Heart right ventricle (tissue), 16 donors: Measurements from ENCODE around the gene TMEM174. TPM values are rescaled to one million over a fixed set of nuclear protein-coding genes. Genes with fewer than 3 reads are reported as not detected.
A peak's percentile ranks its signal among the peaks of the same experiment; 100 is the strongest.

ENCODE experiments used
- ATAC-seq, 8 donors: fragments of 200-7000 bp; cut with Tn5 transposase; one replicate each; pipeline ENCODE4 v1.9.1; 2020; ENCODE audit warnings: mild to moderate bottlenecking in 8 of 8, moderate library complexity in 8 of 8, moderate number of reproducible peaks in 1 of 8
- DNase-seq, 2 donors: peaks; one replicate each; pipeline ENCODE4 v3.0.0-alpha.2; 2020
- H3K27ac ChIP-seq, 10 donors: fragments of 200-600 bp; sonication (generic) in 2 of 10; one replicate each; pipeline versions ENCODE4 v1.5.0 to v1.8.0; 2020 to 2022; ENCODE audit warnings: mild to moderate bottlenecking in 3 of 10
- H3K27me3 ChIP-seq, 7 donors: fragments of 200-600 bp; one replicate each; pipeline ENCODE4 v1.8.0; 2021 to 2022; ENCODE audit warnings: mild to moderate bottlenecking in 2 of 7
- H3K36me3 ChIP-seq, 9 donors: fragments of 200-600 bp; sonication (generic) in 1 of 9; one replicate each; pipeline versions ENCODE4 v1.5.0 to v1.8.0; 2020 to 2022; ENCODE audit warnings: mild to moderate bottlenecking in 2 of 9
- H3K4me1 ChIP-seq, 9 donors: fragments of 200-600 bp; sonication (generic) in 1 of 9; one replicate each; pipeline versions ENCODE4 v1.5.0 to v1.8.0; 2020 to 2022; ENCODE audit warnings: mild to moderate bottlenecking in 4 of 9
- H3K4me3 ChIP-seq, 10 donors: fragments of 200-600 bp; sonication (generic) in 2 of 10; one replicate each; pipeline versions ENCODE4 v1.5.0 to v1.8.0; 2020 to 2022; ENCODE audit warnings: mild to moderate bottlenecking in 7 of 10, moderate library complexity in 2 of 10
- H3K9me3 ChIP-seq, 11 donors: fragments of 200-600 bp in 10 of 11; sonication (generic) in 2 of 11; one replicate each; pipeline versions ENCODE4 v1.5.0 to v1.8.0; 2013 to 2022; ENCODE audit warnings: mild to moderate bottlenecking in 2 of 11, control low read depth in 1 of 11, moderate library complexity in 1 of 11
- WGBS, 2 donors: extraction: QIAGEN DNeasy Blood & Tissue Kit; methylation state at CpG; one replicate each; pipeline ENCODE4 v1.1.7; 2013; ENCODE audit warnings: inconsistent platforms in 1 of 2; 5-methylcytosine and 5-hydroxymethylcytosine counted together
- intact Hi-C, 10 donors: fragments of 100-400 bp; cut with DNase I; formaldehyde crosslinking; loops; one replicate each; pipeline versions ENCODE4 v1.11.1 to v1.14.2; 2022
- polyA plus RNA-seq, 2 donors: library from polyadenylated mRNA; stranded (reverse); fragments of 200-250 nt; gene quantifications; one replicate each; pipeline ENCODE4 v1.2.3, GENCODE V29; 2013
- total RNA-seq, 10 donors: library from RNA; stranded (reverse); fragmentation: NEBNext Ultra II Directional in 3 of 10; extraction: Animal tissue kit (Norgen Biotek cat#: 25700) in 3 of 10; gene quantifications; one replicate each; pipeline versions ENCODE4 v1.2.1 to v1.2.4, GENCODE V29; 2021 to 2023
- TF ChIP-seq, protein P1 (sequence below), 9 donors: fragments of 200-600 bp; sonication (generic) in 2 of 9; IDR thresholded peaks; one replicate each; pipeline versions ENCODE4 v1.5.0 to v1.8.0; 2021 to 2022; ENCODE audit warnings: antibody characterized with exemption in 9 of 9, mild to moderate bottlenecking in 5 of 9, moderate library complexity in 1 of 9
- donor health status: Arrhythmogenic right ventricular cardiomyopathy.
- donor health status: ischemic (EF 13 %, LVEDD 7.1; RV severe dilation, severe dysfunction).
- donor health status: healthy with polysubstance abuse.
- donor health status: DM: no; HTN: yes; CAD: no.
- donor health status: DM: no; HTN: no; CAD: no.
- donor health status: ischemic (EF 25% LVEDD 6.9; RV normal size, moderate dysfunction).
- donor health status: ischemic (EF 25% LVEDD 5.7; RV mildly dilated, moderate dysfunction).
- donor health status: healthy.
- donor health status: DM: yes; HTN: yes; CAD: no.
- donor health status: Ischemic cardiomyopathy.
- donor health status: ischemic (EF 35%, LVEDD 5.7; RV mildly dilated, moderate dysfunction).
- donor health status: nonischemic (EF 11% LVEDD 7.7; RV severe dilation, severe dysfunction).
- donor health status: DM: yes; HTN: yes; CAD: no.
- donor health status: PGD.
- donor health status: ischemic (EF 29% LVEDD 5.4; RV normal size, mild dysfunction).
- donor health status: nonischemic (EF 23%, LVEDD 6.1; RV moderate dilation, normal function).

The TMEM174 gene
- total and polyA plus RNA-seq, 12 donors: not detected

- H3K9me3 ChIP-seq: no peaks in the 10 kb centered on the region
- H3K27me3 ChIP-seq: peaks cover 7 to 48% (median 34%) of the 10 kb centered on the region in 7 donors
- no peak overlapping the region for H3K4me3 ChIP-seq
- TF ChIP-seq, protein P1, sequence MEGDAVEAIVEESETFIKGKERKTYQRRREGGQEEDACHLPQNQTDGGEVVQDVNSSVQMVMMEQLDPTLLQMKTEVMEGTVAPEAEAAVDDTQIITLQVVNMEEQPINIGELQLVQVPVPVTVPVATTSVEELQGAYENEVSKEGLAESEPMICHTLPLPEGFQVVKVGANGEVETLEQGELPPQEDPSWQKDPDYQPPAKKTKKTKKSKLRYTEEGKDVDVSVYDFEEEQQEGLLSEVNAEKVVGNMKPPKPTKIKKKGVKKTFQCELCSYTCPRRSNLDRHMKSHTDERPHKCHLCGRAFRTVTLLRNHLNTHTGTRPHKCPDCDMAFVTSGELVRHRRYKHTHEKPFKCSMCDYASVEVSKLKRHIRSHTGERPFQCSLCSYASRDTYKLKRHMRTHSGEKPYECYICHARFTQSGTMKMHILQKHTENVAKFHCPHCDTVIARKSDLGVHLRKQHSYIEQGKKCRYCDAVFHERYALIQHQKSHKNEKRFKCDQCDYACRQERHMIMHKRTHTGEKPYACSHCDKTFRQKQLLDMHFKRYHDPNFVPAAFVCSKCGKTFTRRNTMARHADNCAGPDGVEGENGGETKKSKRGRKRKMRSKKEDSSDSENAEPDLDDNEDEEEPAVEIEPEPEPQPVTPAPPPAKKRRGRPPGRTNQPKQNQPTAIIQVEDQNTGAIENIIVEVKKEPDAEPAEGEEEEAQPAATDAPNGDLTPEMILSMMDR (IDR thresholded peaks at IDR 0.05): no peak
- H3K36me3 ChIP-seq: no peaks in the 10 kb centered on the region
- WGBS, 2 donors: 91 to 92% methylated on average over 3 of the region's 3 CpGs
- ATAC-seq: no peak
- intact Hi-C loops: no loop called here
- H3K27ac ChIP-seq: no peak overlapping the region
- DNase-seq: no peak
- no peaks in the 10 kb centered on the region for H3K4me1 ChIP-seq
Measured at GRCh38 chr5:73135021-73135420, 38.0 kb upstream of the TMEM174 start.

GRCh38 chr5:73135429-73136054, 37.5 kb upstream of the TMEM174 start:
- Histone ChIP-seq H3K36me3 (no peaks in the 10 kb centered on the region), H3K4me1 (no peaks in the 10 kb centered on the region), H3K9me3 (no peaks in the 10 kb centered on the region), H3K27ac (no peak overlapping the region), H3K27me3 (peaks cover 7 to 49% (median 34%) of the 10 kb centered on the region in 7 donors), H3K4me3 (no peak overlapping the region)
- TF ChIP-seq, protein P1 (IDR thresholded peaks at IDR 0.05): peak in 2 of 9 donors; percentile 6 to 21
- intact Hi-C loops: no loop called here
- 65 to 69% methylated on average over 6 of the region's 6 CpGs for WGBS, 2 donors
- ATAC-seq (no peak), DNase-seq (no peak)

- Histone ChIP-seq H3K36me3 (no peaks in the 10 kb centered on the region), H3K9me3 (no peaks in the 10 kb centered on the region), H3K4me3 (no peak overlapping the region), H3K27me3 (peaks cover 7 to 52% (median 40%) of the 10 kb centered on the region in 7 donors), H3K4me1 (no peaks in the 10 kb centered on the region), H3K27ac (no peak overlapping the region)
- DNase-seq (no peak), ATAC-seq (no peak)
- TF ChIP-seq, protein P1 (IDR thresholded peaks at IDR 0.05): no peak
- intact Hi-C loops: no loop called here
- WGBS, 2 donors: 22 to 24% methylated on average over 15 of the region's 15 CpGs
Measured at GRCh38 chr5:73136055-73136562, 36.9 kb upstream of the TMEM174 start.

GRCh38 chr5:73137563-73138530, 35.1 kb upstream of the TMEM174 start:
- ATAC-seq: no peak
- H3K27ac ChIP-seq: no peak overlapping the region
- peaks cover 7 to 61% (median 41%) of the 10 kb centered on the region in 7 donors for H3K27me3 ChIP-seq
- H3K9me3 ChIP-seq: no peaks in the 10 kb centered on the region
- no peak for DNase-seq
- H3K36me3 ChIP-seq: no peaks in the 10 kb centered on the region
- H3K4me3 ChIP-seq: no peak overlapping the region
- TF ChIP-seq, protein P1 (IDR thresholded peaks at IDR 0.05): no peak
- 83 to 84% methylated on average over 10 of the region's 10 CpGs for WGBS, 2 donors
- no peaks in the 10 kb centered on the region for H3K4me1 ChIP-seq
- intact Hi-C loops: no loop called here
